ENCODE data around the gene GRK6. TPM values are rescaled to one million over a fixed set of nuclear protein-coding genes. Genes with fewer than 3 reads are reported as not detected.

Gene GRK6
- total and polyA plus RNA-seq, 9 of the 15 experiments (the other 6 are each of a cell fraction or from before 2014, with no cell fraction given) = 0.63 to 122 (median 44.5) TPM

- TF ChIP-seq NFYB (IDR thresholded peaks at IDR 0.05; ENCODE audit: extremely low read depth, insufficient read length) (no peak), FOXP1 (CRISPR knock-in tag; IDR thresholded peaks at IDR 0.05) (no peak), MAFK (IDR thresholded peaks at IDR 0.05; ENCODE audit: low read length) (peak; percentile 85), TRIM24 (IDR thresholded peaks at IDR 0.05) (no peak; a peak in 1 of 4 replicates), CCNT2 (IDR thresholded peaks at IDR 0.05; ENCODE audit: borderline replicate concordance, extremely low read depth, insufficient read length, low read depth, low read length) (no peak), ATF7 (IDR thresholded peaks at IDR 0.05) (no peak), RBBP5 (IDR thresholded peaks at IDR 0.05; ENCODE audit: borderline replicate concordance, insufficient read depth, low read length, poor library complexity, severe bottlenecking) (no peak), E2F3 (CRISPR knock-in tag; IDR thresholded peaks at IDR 0.05) (no peak), BDP1 (IDR thresholded peaks at IDR 0.05; ENCODE audit: insufficient read depth, insufficient read length) (no peak), KDM1A (IDR thresholded peaks at IDR 0.05) (no peak), HMG20A (CRISPR knock-in tag; conservative IDR thresholded peaks at IDR 0.05) (no peak), HCFC1 (IDR thresholded peaks at IDR 0.05; ENCODE audit: low read depth, low read length) (no peak), ZNF12 (CRISPR knock-in tag; IDR thresholded peaks at IDR 0.05) (no peak), GATAD2A (IDR thresholded peaks at IDR 0.05) (0 out of 2 replicates have a peak, but pooled peaks have one; percentile 38), MTA1 (IDR thresholded peaks at IDR 0.05; ENCODE audit: borderline replicate concordance) (no peak), ZBTB8A (IDR thresholded peaks at IDR 0.05; ENCODE audit: partially characterized antibody) (no peak), STAT5B (CRISPR knock-in tag; IDR thresholded peaks at IDR 0.05) (no peak), ZNF561 (CRISPR knock-in tag; conservative IDR thresholded peaks at IDR 0.05) (no peak), HEY1 (CRISPR knock-in tag; IDR thresholded peaks at IDR 0.05; ENCODE audit: borderline replicate concordance) (no peak), ETV5 (CRISPR knock-in tag; IDR thresholded peaks at IDR 0.05; ENCODE audit: low read depth) (0 out of 2 replicates have a peak, but pooled peaks have one; percentile 52)
- TF ChIP-seq, protein P1, sequence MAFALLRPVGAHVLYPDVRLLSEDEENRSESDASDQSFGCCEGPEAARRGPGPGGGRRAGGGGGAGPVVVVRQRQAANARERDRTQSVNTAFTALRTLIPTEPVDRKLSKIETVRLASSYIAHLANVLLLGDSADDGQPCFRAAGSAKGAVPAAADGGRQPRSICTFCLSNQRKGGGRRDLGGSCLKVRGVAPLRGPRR (CRISPR knock-in tag; IDR thresholded peaks at IDR 0.05) = no peak
- TF ChIP-seq, protein P2, sequence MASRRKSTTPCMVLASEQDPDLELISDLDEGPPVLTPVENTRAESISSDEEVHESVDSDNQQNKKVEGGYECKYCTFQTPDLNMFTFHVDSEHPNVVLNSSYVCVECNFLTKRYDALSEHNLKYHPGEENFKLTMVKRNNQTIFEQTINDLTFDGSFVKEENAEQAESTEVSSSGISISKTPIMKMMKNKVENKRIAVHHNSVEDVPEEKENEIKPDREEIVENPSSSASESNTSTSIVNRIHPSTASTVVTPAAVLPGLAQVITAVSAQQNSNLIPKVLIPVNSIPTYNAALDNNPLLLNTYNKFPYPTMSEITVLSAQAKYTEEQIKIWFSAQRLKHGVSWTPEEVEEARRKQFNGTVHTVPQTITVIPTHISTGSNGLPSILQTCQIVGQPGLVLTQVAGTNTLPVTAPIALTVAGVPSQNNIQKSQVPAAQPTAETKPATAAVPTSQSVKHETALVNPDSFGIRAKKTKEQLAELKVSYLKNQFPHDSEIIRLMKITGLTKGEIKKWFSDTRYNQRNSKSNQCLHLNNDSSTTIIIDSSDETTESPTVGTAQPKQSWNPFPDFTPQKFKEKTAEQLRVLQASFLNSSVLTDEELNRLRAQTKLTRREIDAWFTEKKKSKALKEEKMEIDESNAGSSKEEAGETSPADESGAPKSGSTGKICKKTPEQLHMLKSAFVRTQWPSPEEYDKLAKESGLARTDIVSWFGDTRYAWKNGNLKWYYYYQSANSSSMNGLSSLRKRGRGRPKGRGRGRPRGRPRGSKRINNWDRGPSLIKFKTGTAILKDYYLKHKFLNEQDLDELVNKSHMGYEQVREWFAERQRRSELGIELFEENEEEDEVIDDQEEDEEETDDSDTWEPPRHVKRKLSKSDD (conservative IDR thresholded peaks at IDR 0.05; ENCODE audit: low read length) = no peak
- TF ChIP-seq, protein P3, sequence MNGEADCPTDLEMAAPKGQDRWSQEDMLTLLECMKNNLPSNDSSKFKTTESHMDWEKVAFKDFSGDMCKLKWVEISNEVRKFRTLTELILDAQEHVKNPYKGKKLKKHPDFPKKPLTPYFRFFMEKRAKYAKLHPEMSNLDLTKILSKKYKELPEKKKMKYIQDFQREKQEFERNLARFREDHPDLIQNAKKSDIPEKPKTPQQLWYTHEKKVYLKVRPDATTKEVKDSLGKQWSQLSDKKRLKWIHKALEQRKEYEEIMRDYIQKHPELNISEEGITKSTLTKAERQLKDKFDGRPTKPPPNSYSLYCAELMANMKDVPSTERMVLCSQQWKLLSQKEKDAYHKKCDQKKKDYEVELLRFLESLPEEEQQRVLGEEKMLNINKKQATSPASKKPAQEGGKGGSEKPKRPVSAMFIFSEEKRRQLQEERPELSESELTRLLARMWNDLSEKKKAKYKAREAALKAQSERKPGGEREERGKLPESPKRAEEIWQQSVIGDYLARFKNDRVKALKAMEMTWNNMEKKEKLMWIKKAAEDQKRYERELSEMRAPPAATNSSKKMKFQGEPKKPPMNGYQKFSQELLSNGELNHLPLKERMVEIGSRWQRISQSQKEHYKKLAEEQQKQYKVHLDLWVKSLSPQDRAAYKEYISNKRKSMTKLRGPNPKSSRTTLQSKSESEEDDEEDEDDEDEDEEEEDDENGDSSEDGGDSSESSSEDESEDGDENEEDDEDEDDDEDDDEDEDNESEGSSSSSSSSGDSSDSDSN (IDR thresholded peaks at IDR 0.05; ENCODE audit: borderline replicate concordance in 1 of 2, low read depth in 2 of 2, low read length in 2 of 2) = peak in 1 of 2 experiments; percentile 43; a peak in 1 of 4 replicates
Measured at GRCh38 chr5:177427919-177428573, 1.6 kb downstream of the GRK6 start (continued).

Measured in K562 (cell line).